Esophagus squamous epithelium (tissue), 5 donors: ENCODE measurements around the gene FAM47E. TPM values are rescaled to one million over a fixed set of nuclear protein-coding genes. Genes with fewer than 3 reads are reported as not detected.
"Not testable (repeated sequence)": the region's sequence is repeated elsewhere in the genome, so short reads cannot be mapped to it uniquely, and the experiment has no call there.

Experiments
- DNase-seq: peaks from one replicate; lab custom pipeline; 2025; lab: John Stamatoyannopoulos, UW
- H3K27ac ChIP-seq, 4 donors: fragments of 200-600 bp; sonication (generic); one replicate each; pipeline ENCODE4 v1.5.1; 2016 to 2019; ENCODE audit warnings: mild to moderate bottlenecking in 1 of 4
- H3K27me3 ChIP-seq, 4 donors: fragments of 200-600 bp; sonication (generic); 1 replicate in 3 of 4; 2 replicates in 1 of 4; pipeline versions ENCODE4 v1.5.1 to v1.6.0; 2017 to 2021; ENCODE audit warnings: antibody characterized with exemption in 1 of 4
- H3K36me3 ChIP-seq, 3 donors: fragments of 200-600 bp; sonication (generic); one replicate each; pipeline ENCODE4 v1.5.1; 2016 to 2019
- H3K4me1 ChIP-seq, 3 donors: fragments of 200-600 bp; sonication (generic); one replicate each; pipeline ENCODE4 v1.5.1; 2017 to 2019
- H3K4me3 ChIP-seq, 4 donors: fragments of 200-600 bp; sonication (generic); 1 replicate in 3 of 4; 2 replicates in 1 of 4; pipeline ENCODE4 v1.5.1; 2016 to 2019; ENCODE audit warnings: mild to moderate bottlenecking in 2 of 4, moderate library complexity in 1 of 4
- H3K9me3 ChIP-seq, 3 donors: fragments of 200-600 bp; sonication (generic); one replicate each; pipeline ENCODE4 v1.5.1; 2016 to 2019
- CTCF ChIP-seq, 6 experiments: fragments of 450-650 bp in 4 of 6; fragments of 200-600 bp in 2 of 6; sonication (generic) in 2 of 6; IDR thresholded peaks; one replicate each; pipeline ENCODE4 v1.5.1; 2016 to 2019; ENCODE audit warnings: antibody characterized with exemption in 6 of 6, mild to moderate bottlenecking in 4 of 6, moderate library complexity in 4 of 6
- POLR2A ChIP-seq, 4 donors: fragments of 450-650 bp; IDR thresholded peaks; one replicate each; pipeline ENCODE4 v1.6.1; 2017; ENCODE audit warnings: antibody characterized with exemption in 4 of 4, mild to moderate bottlenecking in 4 of 4, moderate library complexity in 3 of 4
- WGBS, 2 donors: methylation state at CpG; one replicate each; pipeline ENCODE4 v1.1.5; 2018; 5-methylcytosine and 5-hydroxymethylcytosine counted together
- intact Hi-C: fragments of 100-400 bp; cut with DNase I; formaldehyde crosslinking; loops from one replicate; pipeline ENCODE4 v1.15.0; 2022
- total RNA-seq, 4 donors: library from RNA; depleted of rRNA; stranded (reverse); fragments of >200 nt; gene quantifications; one replicate each; pipeline ENCODE4 v1.1.0, GENCODE V29; 2016
- donor health status: DM: yes; HTN: yes; CAD: no.

The FAM47E gene
- total RNA-seq, 4 donors from 2014 or later, result 0.44 to 0.76 TPM; not detected in 2

GRCh38 chr4:76282941-76283689 lies 31.6 kb downstream of the FAM47E start:
- H3K27me3 ChIP-seq, result no peaks in the 10 kb centered on the region
- intact Hi-C loops, result no loop called here
- peaks cover 0 to 4% (median 3%) of the 10 kb centered on the region in 3 donors for H3K9me3 ChIP-seq
- DNase-seq, result no peak
- TF ChIP-seq CTCF (IDR thresholded peaks at IDR 0.05) (no peak), POLR2A (IDR thresholded peaks at IDR 0.05) (no peak)
- 82 to 83% methylated on average over 6 of the region's 6 CpGs for WGBS, 2 donors
- no peaks in the 10 kb centered on the region for H3K36me3 ChIP-seq
- no peak overlapping the region for H3K27ac ChIP-seq
- H3K4me3 ChIP-seq, result no peak overlapping the region
- no peaks in the 10 kb centered on the region for H3K4me1 ChIP-seq

- TF ChIP-seq CTCF (IDR thresholded peaks at IDR 0.05) (no peak), POLR2A (IDR thresholded peaks at IDR 0.05) (no peak)
- Histone ChIP-seq H3K36me3 (no peaks in the 10 kb centered on the region), H3K27me3 (no peaks in the 10 kb centered on the region), H3K4me1 (no peaks in the 10 kb centered on the region), H3K9me3 (peaks cover 0 to 4% (median 3%) of the 10 kb centered on the region in 3 donors), H3K4me3 (no peak overlapping the region), H3K27ac (no peak overlapping the region)
- intact Hi-C loops, result no loop called here
- DNase-seq, result no peak
- 67 to 78% methylated on average over 4 of the region's 4 CpGs for WGBS, 2 donors
Measured at GRCh38 chr4:76283900-76284299, 32.4 kb downstream of the FAM47E start.

- DNase-seq, H3K36me3 ChIP-seq, H3K4me1 ChIP-seq, intact Hi-C loops, H3K27ac ChIP-seq, H3K27me3 ChIP-seq, H3K4me3 ChIP-seq, H3K9me3 ChIP-seq: not testable (repeated sequence)
- WGBS, 2 donors, result 72 to 81% methylated on average over 3 of the region's 3 CpGs
Measured at GRCh38 chr4:76287811-76288210, 36.3 kb downstream of the FAM47E start.

GRCh38 chr4:76292730-76293129 lies 41.2 kb downstream of the FAM47E start:
- Histone ChIP-seq H3K9me3 (peaks cover 0 to 8% (median 0%) of the 10 kb centered on the region in 3 donors), H3K27ac (no peak overlapping the region), H3K27me3 (no peaks in the 10 kb centered on the region), H3K36me3 (no peaks in the 10 kb centered on the region), H3K4me3 (no peak overlapping the region), H3K4me1 (no peaks in the 10 kb centered on the region)
- 56 to 74% methylated on average over 2 to 3 of the region's 3 CpGs for WGBS, 2 donors
- no peak for DNase-seq
- no peak for TF ChIP-seq CTCF (IDR thresholded peaks at IDR 0.05)
- TF ChIP-seq POLR2A (IDR thresholded peaks at IDR 0.05), result no peak
- intact Hi-C loops, result no loop called here

- Histone ChIP-seq H3K4me3 (no peak overlapping the region), H3K27me3 (no peaks in the 10 kb centered on the region), H3K4me1 (no peaks in the 10 kb centered on the region), H3K9me3 (peaks cover 0 to 8% (median 4%) of the 10 kb centered on the region in 3 donors), H3K36me3 (no peaks in the 10 kb centered on the region), H3K27ac (no peak overlapping the region)
- no peak for DNase-seq
- 25 to 41% methylated on average over 2 of the region's 2 CpGs for WGBS, 2 donors
- intact Hi-C loops, result no loop called here
- TF ChIP-seq POLR2A (IDR thresholded peaks at IDR 0.05) (no peak), CTCF (IDR thresholded peaks at IDR 0.05) (no peak)
Measured at GRCh38 chr4:76293772-76294171, 42.3 kb downstream of the FAM47E start.
